A549 (cell line): ENCODE data around the gene UBAC1. TPM values are rescaled to one million over a fixed set of nuclear protein-coding genes. Genes with fewer than 3 reads are reported as not detected.
A peak's percentile ranks its signal among the peaks of the same experiment; 100 is the strongest.

Source experiments
- ATAC-seq, 2 experiments: fragments of 200-7000 bp in 1 of 2; fragments of >200 bp in 1 of 2; cut with Nextera tagmentation in 1 of 2; cut with Tn5 transposase in 1 of 2; 3 replicates each; pipeline versions ENCODE4 v1.8.0 to v1.9.1; 2018 to 2020; ENCODE audit warnings: mild to moderate bottlenecking in 1 of 2, moderate library complexity in 1 of 2
- CTCF ChIA-PET: fragments of 300-600 bp; sonication (Branson Sonifier 250); formaldehyde crosslinking; extraction: SDS; loops from one replicate; lab custom pipeline; 2021; ENCODE audit warnings: antibody characterized with exemption, inconsistent platforms; lab: Yijun Ruan, JAX
- POLR2A ChIA-PET: fragments of 350-600 bp; formaldehyde crosslinking; extraction: SDS; loops from one replicate; lab custom pipeline; 2021; ENCODE audit warnings: antibody characterized with exemption, inconsistent platforms; lab: Yijun Ruan, JAX
- DNase-seq, 2 experiments: peaks; one replicate each; pipeline versions ENCODE4 v3.0.0 to v3.0.0-alpha.2; 2011 to 2016; ENCODE audit warnings: low read depth in 1 of 2, low spot score in 1 of 2
- FAIRE-seq: peaks from 2 replicates; lab custom pipeline; 2011; peaks lifted over from hg19 to GRCh38; lab: Jason Lieb, UNC
- H3K27ac ChIP-seq, 2 experiments: fragments of >200 bp; sonication (Bioruptor Twin); formaldehyde crosslinking; 3 replicates each; pipeline ENCODE4 v1.5.1; 2016 to 2017
- H3K4me1 ChIP-seq: fragments of >200 bp; sonication (Bioruptor Twin); formaldehyde crosslinking; 3 replicates; pipeline ENCODE4 v1.6.1; 2016
- H3K4me2 ChIP-seq: fragments of >200 bp; sonication (Bioruptor Twin); formaldehyde crosslinking; 3 replicates; pipeline ENCODE4 v1.6.1; 2016
- H3K4me3 ChIP-seq: fragments of >200 bp; sonication (Bioruptor Twin); formaldehyde crosslinking; 3 replicates; pipeline ENCODE4 v1.5.1; 2016
- H3K9me3 ChIP-seq: fragments of >200 bp; sonication (Bioruptor Twin); formaldehyde crosslinking; 3 replicates; pipeline ENCODE4 v1.6.1; 2016
- BHLHE40 ChIP-seq: IDR thresholded peaks from 2 replicates; pipeline ENCODE4 v1.6.1; 2012; ENCODE audit warnings: low read depth, low read length, inconsistent platforms
- CBX8 ChIP-seq: fragments of 200-600 bp; sonication (generic); IDR thresholded peaks from 2 replicates; pipeline ENCODE4 v1.6.1; 2016
- CEBPB ChIP-seq, 2 experiments: fragments of >200 bp in 1 of 2; sonication (Bioruptor Twin) in 1 of 2; formaldehyde crosslinking in 1 of 2; IDR thresholded peaks; 2 replicates each; pipeline ENCODE4 v1.6.1; 2012 to 2016
- CTCF ChIP-seq: fragments of >200 bp; sonication (Bioruptor Twin); formaldehyde crosslinking; IDR thresholded peaks from 3 replicates; pipeline ENCODE4 v1.5.1; 2016
- FOSL2 ChIP-seq, 2 experiments: fragments of 450-650 bp in 1 of 2; fragments of >200 bp in 1 of 2; sonication (Bioruptor Twin) in 1 of 2; formaldehyde crosslinking; IDR thresholded peaks; 2 replicates each; pipeline versions ENCODE4 v1.5.0 to v1.6.1; 2016 to 2020; ENCODE audit warnings: mild to moderate bottlenecking in 1 of 2, moderate library complexity in 1 of 2
- HES2 ChIP-seq: fragments of >200 bp; sonication (Bioruptor Twin); formaldehyde crosslinking; IDR thresholded peaks from 2 replicates; pipeline ENCODE4 v1.6.1; 2016
- HMGXB4 ChIP-seq: fragments of 250-450 bp; sonication (Bioruptor Pico); IDR thresholded peaks from 2 replicates; pipeline ENCODE4 v1.5.0; 2021; ENCODE audit warnings: mild to moderate bottlenecking, moderate library complexity, borderline replicate concordance
- JUN ChIP-seq, 2 experiments: fragments of >200 bp; sonication (Bioruptor Twin); formaldehyde crosslinking; IDR thresholded peaks; 2 replicates in 1 of 2; 3 replicates in 1 of 2; pipeline ENCODE4 v1.6.1; 2016 to 2017
- JUNB ChIP-seq: fragments of >200 bp; sonication (Bioruptor Twin); formaldehyde crosslinking; IDR thresholded peaks from 2 replicates; pipeline ENCODE4 v1.6.1; 2016
- KDM5A ChIP-seq: fragments of 200-600 bp; sonication (generic); IDR thresholded peaks from 2 replicates; pipeline ENCODE4 v1.6.1; 2016; ENCODE audit warnings: antibody characterized with exemption, mild to moderate bottlenecking
- MAZ ChIP-seq: fragments of 150-350 bp; IDR thresholded peaks from 2 replicates; pipeline ENCODE4 v1.6.1; 2014; ENCODE audit warnings: antibody characterized with exemption, low read depth, low read length, borderline replicate concordance
- PHF8 ChIP-seq: fragments of 200-600 bp; sonication (generic); IDR thresholded peaks from 2 replicates; pipeline ENCODE4 v1.6.1; 2016; ENCODE audit warnings: low read depth, mild to moderate bottlenecking, antibody characterized with exemption, moderate library complexity, borderline replicate concordance
- RAD21 ChIP-seq, 2 experiments: fragments of >200 bp in 1 of 2; sonication (Bioruptor Twin) in 1 of 2; formaldehyde crosslinking in 1 of 2; IDR thresholded peaks in 1 of 2; conservative IDR thresholded peaks in 1 of 2; 2 replicates in 1 of 2; 3 replicates in 1 of 2; pipeline ENCODE4 v1.6.1; 2012 to 2018; ENCODE audit warnings: inconsistent platforms in 1 of 2
- RARB ChIP-seq: fragments of 250-450 bp; sonication (Bioruptor Pico); IDR thresholded peaks from 2 replicates; pipeline ENCODE4 v1.8.0; 2021; ENCODE audit warnings: mild to moderate bottlenecking, moderate library complexity
- RCOR1 ChIP-seq: fragments of 150-350 bp; IDR thresholded peaks from 2 replicates; pipeline ENCODE4 v1.6.1; 2014; ENCODE audit warnings: antibody characterized with exemption, low read length, low read depth
- RNF2 ChIP-seq: fragments of 200-600 bp; sonication (generic); IDR thresholded peaks from 2 replicates; pipeline ENCODE4 v1.6.1; 2016; ENCODE audit warnings: low read depth, mild to moderate bottlenecking, antibody characterized with exemption, moderate library complexity, borderline replicate concordance
- TP53 ChIP-seq: fragments of 250-450 bp; sonication (Bioruptor Pico); IDR thresholded peaks from 2 replicates; pipeline ENCODE4 v1.5.0; 2021; ENCODE audit warnings: mild to moderate bottlenecking, moderate library complexity
- ZNF302 ChIP-seq: fragments of 250-450 bp; sonication (Bioruptor Pico); IDR thresholded peaks from 2 replicates; pipeline ENCODE4 v1.9.0; 2021; ENCODE audit warnings: inconsistent platforms, mild to moderate bottlenecking, moderate library complexity
- ZSCAN20 ChIP-seq: fragments of 250-450 bp; sonication (Bioruptor Pico); IDR thresholded peaks from 2 replicates; pipeline ENCODE4 v1.8.0; 2022; ENCODE audit warnings: mild to moderate bottlenecking, moderate library complexity
- WGBS: methylation state at CpG from one replicate; pipeline ENCODE4 v1.1.6; 2017; ENCODE audit errors: missing lambda C conversion rate; 5-methylcytosine and 5-hydroxymethylcytosine counted together
- polyA plus RNA-seq, 4 experiments: library from polyadenylated mRNA; depleted of rRNA in 3 of 4; stranded (reverse); fragments of >200 nt; fragmentation: RNase III in 1 of 4; extraction: RNeasy Plus Mini Kit Qiagen cat#74134 plus additional on column Dnase treatment in 1 of 4; gene quantifications; 2 replicates in 3 of 4; 3 replicates in 1 of 4; pipeline ENCODE4 v1.2.3, GENCODE V29; 2011 to 2017

Gene UBAC1
- polyA plus RNA-seq, 2 of the 4 experiments (the other 2 are of a cell fraction), result 30.8 to 37.6 TPM

GRCh38 chr9:135886147-135886981, 74.8 kb downstream of the UBAC1 start:
- CTCF ChIA-PET, result interaction anchor here (0.5 to 0.9 kb wide), 3 partner anchors 9 to 17 kb away, joined by 3 to 4 read pairs (median 3); no protein-coding TSS in a partner anchor
- H3K27ac ChIP-seq, result no peak overlapping the region
- 90% methylated on average over 21 of the region's 21 CpGs for WGBS
- POLR2A ChIA-PET, result interaction anchor here (0.6 kb wide), 1 partner anchor 133 kb away, joined by 3 read pairs; no protein-coding TSS in a partner anchor
- H3K4me2 ChIP-seq, result no peak overlapping the region
- ATAC-seq, result no peak
- TF ChIP-seq RAD21 (conservative IDR thresholded peaks at IDR 0.05 in 1 of 2, IDR thresholded peaks at IDR 0.05 in 1 of 2) (no peak), JUN (IDR thresholded peaks at IDR 0.05) (no peak), ZSCAN20 (CRISPR knock-in tag) (no peak), JUNB (no peak), RARB (CRISPR knock-in tag) (no peak), MAZ (no peak), CBX8 (no peak), BHLHE40 (no peak), RNF2 (no peak), CTCF (no peak), HMGXB4 (no peak), KDM5A (no peak), CEBPB (IDR thresholded peaks at IDR 0.05) (no peak), PHF8 (no peak), FOSL2 (IDR thresholded peaks at IDR 0.05) (no peak), FOSL2 (CRISPR knock-in tag; IDR thresholded peaks at IDR 0.05) (no peak), ZNF302 (CRISPR knock-in tag) (no peak)
- DNase-seq, result no peak
- H3K4me1 ChIP-seq, result peaks cover 21% of the 10 kb centered on the region; the same call in 2 of the 3 replicates
- FAIRE-seq, result no peak
- H3K4me3 ChIP-seq, result no peak overlapping the region
- no peaks in the 10 kb centered on the region for H3K9me3 ChIP-seq

- Histone ChIP-seq H3K4me3 (no peak overlapping the region), H3K4me2 (0 out of 3 replicates have a peak overlapping the region, but pooled peaks have one; percentile 0), H3K4me1 (peaks cover 21% of the 10 kb centered on the region; the same call in 2 of the 3 replicates), H3K9me3 (no peaks in the 10 kb centered on the region), H3K27ac (no peak overlapping the region)
- CTCF ChIA-PET, result interaction anchor here (1.1 kb wide), 1 partner anchor 20 kb away, joined by 3 read pairs; no protein-coding TSS in a partner anchor
- DNase-seq (no peak), ATAC-seq (no peak)
- 80% methylated on average over 7 of the region's 7 CpGs for WGBS
- POLR2A ChIA-PET, result interaction anchor here (0.6 kb wide), 1 partner anchor 132 kb away, joined by 3 read pairs; no protein-coding TSS in a partner anchor
- TF ChIP-seq HES2, result no peak
- no peak for TF ChIP-seq TP53 (CRISPR knock-in tag)
- TF ChIP-seq RCOR1, result no peak
- TF ChIP-seq, all 56 proteins: peak for 0
- no peak for FAIRE-seq
These were observed 75.9 kb downstream of the UBAC1 start for GRCh38 chr9:135885100-135885853.
